Measurements from ENCODE around the gene UBASH3B.

UBASH3B gene

DNA sequence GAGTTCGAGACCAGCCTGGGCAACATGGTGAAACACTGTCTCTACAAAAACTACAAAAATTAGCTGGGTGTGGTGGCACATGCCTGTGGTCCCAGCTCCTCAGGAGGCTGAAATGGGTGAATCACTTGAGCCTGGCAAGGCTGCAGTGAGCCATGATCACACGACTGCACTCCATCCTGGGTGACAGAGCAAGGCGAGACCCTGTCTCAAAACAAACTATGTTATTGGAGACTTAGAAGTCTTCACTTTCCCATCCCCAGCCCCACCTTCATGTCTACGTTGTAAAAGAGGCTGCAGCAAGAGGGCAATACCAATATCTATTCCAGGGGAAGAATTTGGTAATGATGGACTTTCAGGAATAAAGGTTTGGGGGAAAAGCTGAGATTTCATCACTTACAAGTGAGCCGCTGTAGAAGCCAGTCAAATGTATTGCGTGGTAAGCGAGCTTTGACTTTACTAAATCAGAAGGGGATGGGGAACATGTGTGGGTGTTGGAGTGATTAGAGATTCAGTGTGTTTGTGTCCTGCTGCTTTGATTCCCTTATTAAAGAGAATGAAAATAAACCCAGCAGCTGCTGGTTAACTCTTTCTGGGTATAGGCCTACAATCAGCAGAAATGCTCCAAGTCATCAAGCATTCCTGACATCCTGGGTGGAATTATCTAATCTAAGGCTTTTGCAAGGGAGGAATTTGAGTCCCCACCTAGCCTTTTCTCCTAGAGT lies 53.7 kb downstream of the UBASH3B start:
- Histone ChIP-seq H3K4me3 (ENCODE audit: low read length) (no peak overlapping the region), H4K20me1 (ENCODE audit: insufficient read depth, low read length) (no peaks in the 10 kb centered on the region), H3K9me2 (replicated peaks; ENCODE audit: insufficient read depth, low read length) (no peaks in the 10 kb centered on the region), H3K79me2 (ENCODE audit: low read length) (no peaks in the 10 kb centered on the region), H3K9ac (ENCODE audit: low read length) (no peak overlapping the region), H3K4me1 (ENCODE audit: low read length) (peaks cover 8% of the 10 kb centered on the region), H2AFZ (ENCODE audit: low read length) (no peak overlapping the region), H3K36me3 (replicated peaks; ENCODE audit: insufficient read depth, low read length) (no peaks in the 10 kb centered on the region), H3K27ac (ENCODE audit: low read length) (no peak overlapping the region), H3F3A (ENCODE audit: insufficient read depth, low read length) (no peaks in the 10 kb centered on the region), H3K9me3 (replicated peaks; ENCODE audit: insufficient read depth, low read length) (no peaks in the 10 kb centered on the region), H3K27me3 (replicated peaks; ENCODE audit: insufficient read depth, low read length) (no peaks in the 10 kb centered on the region), H3K4me2 (ENCODE audit: low read depth, low read length) (no peak overlapping the region)
- DNase-seq: no peak
- TF ChIP-seq, protein P1, sequence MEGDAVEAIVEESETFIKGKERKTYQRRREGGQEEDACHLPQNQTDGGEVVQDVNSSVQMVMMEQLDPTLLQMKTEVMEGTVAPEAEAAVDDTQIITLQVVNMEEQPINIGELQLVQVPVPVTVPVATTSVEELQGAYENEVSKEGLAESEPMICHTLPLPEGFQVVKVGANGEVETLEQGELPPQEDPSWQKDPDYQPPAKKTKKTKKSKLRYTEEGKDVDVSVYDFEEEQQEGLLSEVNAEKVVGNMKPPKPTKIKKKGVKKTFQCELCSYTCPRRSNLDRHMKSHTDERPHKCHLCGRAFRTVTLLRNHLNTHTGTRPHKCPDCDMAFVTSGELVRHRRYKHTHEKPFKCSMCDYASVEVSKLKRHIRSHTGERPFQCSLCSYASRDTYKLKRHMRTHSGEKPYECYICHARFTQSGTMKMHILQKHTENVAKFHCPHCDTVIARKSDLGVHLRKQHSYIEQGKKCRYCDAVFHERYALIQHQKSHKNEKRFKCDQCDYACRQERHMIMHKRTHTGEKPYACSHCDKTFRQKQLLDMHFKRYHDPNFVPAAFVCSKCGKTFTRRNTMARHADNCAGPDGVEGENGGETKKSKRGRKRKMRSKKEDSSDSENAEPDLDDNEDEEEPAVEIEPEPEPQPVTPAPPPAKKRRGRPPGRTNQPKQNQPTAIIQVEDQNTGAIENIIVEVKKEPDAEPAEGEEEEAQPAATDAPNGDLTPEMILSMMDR (IDR thresholded peaks at IDR 0.05; ENCODE audit: low read length): no peak
- no peak for TF ChIP-seq EZH2 (optimal IDR thresholded peaks at IDR 0.05; ENCODE audit: low read depth, low read length)
- no peak for TF ChIP-seq EZH2phosphoT487 (IDR thresholded peaks at IDR 0.05; ENCODE audit: low read length)

DNA sequence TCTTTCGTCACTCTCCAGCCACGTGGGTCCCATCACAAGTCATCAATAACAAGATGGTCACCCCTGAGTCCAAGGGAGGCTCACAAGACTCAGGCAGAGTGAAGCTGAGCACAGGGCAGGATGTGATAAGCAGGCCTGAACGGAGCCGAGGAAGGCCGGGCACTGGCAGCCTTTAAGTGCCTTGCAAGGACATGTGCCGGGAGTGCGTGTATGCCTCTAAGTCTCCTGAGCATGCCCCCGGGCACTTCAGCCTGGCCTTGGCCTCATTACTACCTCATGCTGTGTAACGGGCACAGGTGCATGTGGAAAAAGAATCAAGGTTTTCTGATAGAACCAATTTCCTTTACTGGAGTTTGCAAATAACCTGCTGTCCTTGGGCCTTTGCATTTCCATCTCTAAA lies 55.8 kb downstream of the UBASH3B start:
- H3K4me2 ChIP-seq (ENCODE audit: low read depth, low read length): no peak overlapping the region
- H3K36me3 ChIP-seq (replicated peaks; ENCODE audit: insufficient read depth, low read length): no peaks in the 10 kb centered on the region
- no peak overlapping the region for H2AFZ ChIP-seq (ENCODE audit: low read length)

GRCh38 chr11:122711831-122712381 lies 56.4 kb downstream of the UBASH3B start:
- Histone ChIP-seq H3K27ac (ENCODE audit: low read length) (no peak overlapping the region), H2AFZ (ENCODE audit: low read length) (no peak overlapping the region), H3K79me2 (ENCODE audit: low read length) (no peaks in the 10 kb centered on the region), H3K9ac (ENCODE audit: low read length) (no peak overlapping the region), H4K20me1 (ENCODE audit: insufficient read depth, low read length) (no peaks in the 10 kb centered on the region), H3K4me1 (ENCODE audit: low read length) (peaks cover 14% of the 10 kb centered on the region), H3K9me2 (replicated peaks; ENCODE audit: insufficient read depth, low read length) (no peaks in the 10 kb centered on the region), H3K4me2 (ENCODE audit: low read depth, low read length) (no peak overlapping the region), H3K4me3 (ENCODE audit: low read length) (no peak overlapping the region), H3K36me3 (replicated peaks; ENCODE audit: insufficient read depth, low read length) (no peaks in the 10 kb centered on the region), H3F3A (ENCODE audit: insufficient read depth, low read length) (no peaks in the 10 kb centered on the region), H3K27me3 (replicated peaks; ENCODE audit: insufficient read depth, low read length) (no peaks in the 10 kb centered on the region), H3K9me3 (replicated peaks; ENCODE audit: insufficient read depth, low read length) (no peaks in the 10 kb centered on the region)
- no peak for DNase-seq
- TF ChIP-seq, protein P1 (IDR thresholded peaks at IDR 0.05; ENCODE audit: low read length): no peak
- TF ChIP-seq EZH2 (optimal IDR thresholded peaks at IDR 0.05; ENCODE audit: low read depth, low read length) (no peak), EZH2phosphoT487 (IDR thresholded peaks at IDR 0.05; ENCODE audit: low read length) (no peak)

More for the DNA sequence above, 55.8 kb downstream of the UBASH3B start:
- H3K4me1 ChIP-seq (ENCODE audit: low read length): peaks cover 14% of the 10 kb centered on the region
- no peak for DNase-seq
- H3K9me3 ChIP-seq (replicated peaks; ENCODE audit: insufficient read depth, low read length): no peaks in the 10 kb centered on the region
- no peak overlapping the region for H3K4me3 ChIP-seq (ENCODE audit: low read length)
- H3K9ac ChIP-seq (ENCODE audit: low read length): no peak overlapping the region
- H3F3A ChIP-seq (ENCODE audit: insufficient read depth, low read length): no peaks in the 10 kb centered on the region
- no peak overlapping the region for H3K27ac ChIP-seq (ENCODE audit: low read length)
- no peaks in the 10 kb centered on the region for H3K27me3 ChIP-seq (replicated peaks; ENCODE audit: insufficient read depth, low read length)
- no peaks in the 10 kb centered on the region for H3K79me2 ChIP-seq (ENCODE audit: low read length)
- TF ChIP-seq, protein P1 (IDR thresholded peaks at IDR 0.05; ENCODE audit: low read length): no peak
- TF ChIP-seq EZH2phosphoT487 (IDR thresholded peaks at IDR 0.05; ENCODE audit: low read length) (no peak), EZH2 (optimal IDR thresholded peaks at IDR 0.05; ENCODE audit: low read depth, low read length) (no peak)
- H4K20me1 ChIP-seq (ENCODE audit: insufficient read depth, low read length): no peaks in the 10 kb centered on the region
- no peaks in the 10 kb centered on the region for H3K9me2 ChIP-seq (replicated peaks; ENCODE audit: insufficient read depth, low read length)

Data from MM.1S (cell line).